Fibroblast of mammary gland (primary cell): ENCODE measurements around the gene ABCA13.
A peak's percentile ranks its signal among the peaks of the same experiment; 100 is the strongest.

Experiments used
- DNase-seq: peaks from one replicate; pipeline ENCODE4 v3.0.0-alpha.2; 2010; ENCODE audit warnings: low read depth
- H3K4me3 ChIP-seq: 2 replicates; pipeline ENCODE4 v1.5.1; 2011; ENCODE audit warnings: low read depth, mild to moderate bottlenecking, low read length, moderate library complexity; ENCODE audit not compliant: control insufficient read depth
- CTCF ChIP-seq: conservative IDR thresholded peaks from 2 replicates; pipeline ENCODE4 v1.5.1; 2011; ENCODE audit warnings: low read depth, low read length, inconsistent platforms; ENCODE audit not compliant: control insufficient read depth, insufficient read depth

The ABCA13 gene

GRCh38 chr7:48285373-48285772 lies 114.1 kb downstream of the ABCA13 start:
- H3K4me3 ChIP-seq = no peak overlapping the region
- TF ChIP-seq CTCF = no peak
- peak; percentile 68 for DNase-seq

- no peak for TF ChIP-seq CTCF
- H3K4me3 ChIP-seq = no peak overlapping the region
- DNase-seq = no peak
Measured at GRCh38 chr7:48286836-48287235, 115.6 kb downstream of the ABCA13 start.

- no peak for TF ChIP-seq CTCF
- H3K4me3 ChIP-seq = no peak overlapping the region
- no peak for DNase-seq
Measured at GRCh38 chr7:48289656-48290055, 118.4 kb downstream of the ABCA13 start.

GRCh38 chr7:48292949-48293348 lies 121.7 kb downstream of the ABCA13 start:
- DNase-seq = no peak
- no peak overlapping the region for H3K4me3 ChIP-seq
- TF ChIP-seq CTCF = no peak

GRCh38 chr7:48295296-48295971 lies 124.2 kb downstream of the ABCA13 start:
- no peak for TF ChIP-seq CTCF
- H3K4me3 ChIP-seq = no peak overlapping the region
- no peak for DNase-seq

- TF ChIP-seq CTCF = no peak
- H3K4me3 ChIP-seq = no peak overlapping the region
- peak; percentile 17 for DNase-seq
Measured at GRCh38 chr7:48296966-48297365, 125.7 kb downstream of the ABCA13 start.

- no peak overlapping the region for H3K4me3 ChIP-seq
- peak; percentile 87 for DNase-seq
- no peak for TF ChIP-seq CTCF
Measured at GRCh38 chr7:48298779-48299178, 127.5 kb downstream of the ABCA13 start.
